Mesendoderm (in vitro differentiated cells): ENCODE results near the gene MAPKAPK3. TPM values are rescaled to one million over a fixed set of nuclear protein-coding genes. Genes with fewer than 3 reads are reported as not detected.

Experiments used
- DNase-seq: peaks from one replicate; pipeline ENCODE4 v3.0.0; 2013
- H2AK5ac ChIP-seq: 2 replicates; pipeline ENCODE4 v1.6.1; 2013; ENCODE audit warnings: low read length, inconsistent platforms
- H2BK120ac ChIP-seq: 2 replicates; pipeline ENCODE4 v1.6.1; 2013; ENCODE audit warnings: low read depth, mild to moderate bottlenecking, low read length, moderate library complexity, mixed read lengths
- H2BK15ac ChIP-seq: replicated peaks from 2 replicates; pipeline ENCODE4 v1.6.1; 2013; ENCODE audit warnings: low read depth, mild to moderate bottlenecking, moderate library complexity
- H2BK5ac ChIP-seq: 2 replicates; pipeline ENCODE4 v1.6.1; 2013; ENCODE audit warnings: low read length, inconsistent platforms
- H3K18ac ChIP-seq: 2 replicates; pipeline ENCODE4 v1.6.1; 2013; ENCODE audit warnings: mild to moderate bottlenecking, low read length, mixed read lengths
- H3K23ac ChIP-seq: one replicate; pipeline ENCODE4 v1.6.1; 2013; ENCODE audit warnings: low read length
- H3K27ac ChIP-seq: 2 replicates; pipeline ENCODE4 v1.5.1; 2013; ENCODE audit warnings: low read depth, mild to moderate bottlenecking, inconsistent platforms, low read length, moderate library complexity
- H3K27me3 ChIP-seq: 2 replicates; pipeline ENCODE4 v1.6.1; 2013; ENCODE audit warnings: low read length, control low read depth, mild to moderate bottlenecking, inconsistent platforms; ENCODE audit not compliant: insufficient read depth, poor library complexity
- H3K36me3 ChIP-seq: 2 replicates; pipeline ENCODE4 v1.6.1; 2013; ENCODE audit warnings: low read length, inconsistent platforms; ENCODE audit not compliant: control insufficient read depth, insufficient read depth
- H3K4ac ChIP-seq: one replicate; pipeline ENCODE4 v1.6.1; 2013; ENCODE audit warnings: low read depth, mild to moderate bottlenecking, low read length, moderate library complexity
- H3K4me1 ChIP-seq: 2 replicates; pipeline ENCODE4 v1.6.1; 2013; ENCODE audit warnings: low read depth, low read length, inconsistent platforms; ENCODE audit not compliant: control insufficient read depth
- H3K4me2 ChIP-seq: 2 replicates; pipeline ENCODE4 v1.6.1; 2013; ENCODE audit warnings: low read length
- H3K4me3 ChIP-seq: 2 replicates; pipeline ENCODE4 v1.5.1; 2013; ENCODE audit warnings: mild to moderate bottlenecking, low read length
- H3K56ac ChIP-seq: one replicate; pipeline ENCODE4 v1.6.1; 2013; ENCODE audit warnings: low read length
- H3K79me1 ChIP-seq: 2 replicates; pipeline ENCODE4 v1.6.1; 2013; ENCODE audit warnings: low read length, inconsistent platforms
- H3K79me2 ChIP-seq: 2 replicates; pipeline ENCODE4 v1.6.1; 2013; ENCODE audit warnings: mild to moderate bottlenecking, low read length; ENCODE audit not compliant: control insufficient read depth, insufficient read depth
- H3K9ac ChIP-seq: 2 replicates; pipeline ENCODE4 v1.6.1; 2013; ENCODE audit warnings: low read length, inconsistent platforms
- H4K5ac ChIP-seq: one replicate; pipeline ENCODE4 v1.6.1; 2013; ENCODE audit warnings: low read length
- H4K8ac ChIP-seq: one replicate; pipeline ENCODE4 v1.6.1; 2013; ENCODE audit warnings: low read depth, mild to moderate bottlenecking, control low read depth, low read length, moderate library complexity
- WGBS: extraction: QIAGEN DNeasy Blood & Tissue Kit; methylation state at CpG from one replicate; pipeline ENCODE4 v1.1.7; 2013; ENCODE audit warnings: low lambda C conversion rate, missing lambda C conversion rate; ENCODE audit not compliant: insufficient coverage; ENCODE audit errors: extremely low coverage; 5-methylcytosine and 5-hydroxymethylcytosine counted together
- small RNA-seq: library from polyadenylated mRNA; stranded (forward); fragments of <200 nt; extraction: miRNeasy Mini kit (QIAGEN cat#:217004); gene quantifications from one replicate; pipeline ENCODE3, GENCODE V24; 2013; ENCODE audit not compliant: insufficient read depth

The MAPKAPK3 gene

GRCh38 chr3:50689558-50689957 lies 72.6 kb downstream of the MAPKAPK3 start:
- no peak overlapping the region for H4K8ac ChIP-seq
- no peaks in the 10 kb centered on the region for H3K4me1 ChIP-seq
- H3K4me3 ChIP-seq, result no peak overlapping the region
- no peaks in the 10 kb centered on the region for H3K36me3 ChIP-seq
- no peaks in the 10 kb centered on the region for H3K27me3 ChIP-seq
- H3K4ac ChIP-seq, result no peak overlapping the region
- H3K79me1 ChIP-seq, result no peaks in the 10 kb centered on the region
- H3K18ac ChIP-seq, result no peak overlapping the region
- no peak overlapping the region for H4K5ac ChIP-seq
- no peak for DNase-seq
- no peak overlapping the region for H3K9ac ChIP-seq
- no peak overlapping the region for H2BK120ac ChIP-seq
- no peak overlapping the region for H3K56ac ChIP-seq
- no peak overlapping the region for H2BK15ac ChIP-seq
- H2BK5ac ChIP-seq, result no peak overlapping the region
- no peak overlapping the region for H3K4me2 ChIP-seq
- no CpG with 5 or more reads among the region's 6 CpGs for WGBS
- no peak overlapping the region for H3K27ac ChIP-seq
- no peaks in the 10 kb centered on the region for H3K79me2 ChIP-seq
- H3K23ac ChIP-seq, result no peak overlapping the region
- H2AK5ac ChIP-seq, result no peak overlapping the region

GRCh38 chr3:50695031-50695430 lies 78.1 kb downstream of the MAPKAPK3 start:
- Histone ChIP-seq H3K18ac (no peak overlapping the region), H3K79me1 (no peaks in the 10 kb centered on the region), H2BK15ac (no peak overlapping the region), H3K4me3 (no peak overlapping the region), H3K27me3 (no peaks in the 10 kb centered on the region), H3K27ac (no peak overlapping the region), H2BK5ac (no peak overlapping the region), H4K8ac (no peak overlapping the region), H3K4me2 (no peak overlapping the region), H2AK5ac (no peak overlapping the region), H3K56ac (no peak overlapping the region), H2BK120ac (no peak overlapping the region), H4K5ac (no peak overlapping the region), H3K79me2 (no peaks in the 10 kb centered on the region), H3K23ac (no peak overlapping the region), H3K36me3 (no peaks in the 10 kb centered on the region), H3K4ac (no peak overlapping the region), H3K9ac (no peak overlapping the region), H3K4me1 (no peaks in the 10 kb centered on the region)
- no peak for DNase-seq
- WGBS, result no CpG with 5 or more reads among the region's 2 CpGs

GRCh38 chr3:50696276-50696675 lies 79.3 kb downstream of the MAPKAPK3 start:
- no peak overlapping the region for H2BK120ac ChIP-seq
- no peak overlapping the region for H3K4ac ChIP-seq
- no peak overlapping the region for H3K27ac ChIP-seq
- H3K4me2 ChIP-seq, result no peak overlapping the region
- WGBS, result no CpG with 5 or more reads among the region's 3 CpGs
- no peak overlapping the region for H3K56ac ChIP-seq
- H3K9ac ChIP-seq, result no peak overlapping the region
- no peaks in the 10 kb centered on the region for H3K79me1 ChIP-seq
- no peak for DNase-seq
- H2AK5ac ChIP-seq, result no peak overlapping the region
- no peaks in the 10 kb centered on the region for H3K4me1 ChIP-seq
- no peak overlapping the region for H4K5ac ChIP-seq
- no peaks in the 10 kb centered on the region for H3K79me2 ChIP-seq
- no peaks in the 10 kb centered on the region for H3K27me3 ChIP-seq
- no peak overlapping the region for H2BK15ac ChIP-seq
- no peak overlapping the region for H3K4me3 ChIP-seq
- H4K8ac ChIP-seq, result no peak overlapping the region
- no peak overlapping the region for H3K18ac ChIP-seq
- H3K36me3 ChIP-seq, result no peaks in the 10 kb centered on the region
- H2BK5ac ChIP-seq, result no peak overlapping the region
- no peak overlapping the region for H3K23ac ChIP-seq

GRCh38 chr3:50698269-50698668 lies 81.3 kb downstream of the MAPKAPK3 start:
- no CpG with 5 or more reads among the region's 2 CpGs for WGBS

More at GRCh38 chr3:50698269-50698668, 81.3 kb downstream of the MAPKAPK3 start:
- Histone ChIP-seq H3K4me1 (no peaks in the 10 kb centered on the region), H3K79me2 (no peaks in the 10 kb centered on the region), H2BK15ac (no peak overlapping the region), H3K36me3 (no peaks in the 10 kb centered on the region), H3K79me1 (no peaks in the 10 kb centered on the region), H2BK5ac (no peak overlapping the region), H2AK5ac (no peak overlapping the region), H3K9ac (no peak overlapping the region), H3K23ac (no peak overlapping the region), H3K4me2 (no peak overlapping the region), H4K5ac (no peak overlapping the region), H3K27ac (no peak overlapping the region), H3K18ac (no peak overlapping the region), H4K8ac (no peak overlapping the region), H3K4ac (no peak overlapping the region), H3K56ac (no peak overlapping the region), H3K27me3 (no peaks in the 10 kb centered on the region), H2BK120ac (no peak overlapping the region), H3K4me3 (no peak overlapping the region)
- no peak for DNase-seq

Small RNA genes within 50 kb of the gene (small RNA-seq; reads per million reads assigned to genes)
- 6.3 reads per million, percentile 77 among the genes with 10 or more reads in this experiment for gene MIR4787
- gene PPIAP69, result not detected
